ENCODE measurements around the gene DRAXIN. TPM values are rescaled to one million over a fixed set of nuclear protein-coding genes. Genes with fewer than 3 reads are reported as not detected.

Gene DRAXIN
- total and polyA plus RNA-seq, 2 donors (not counting 3 experiments of a cell fraction or from before 2014, with no cell fraction given): 0.44 to 3.2 TPM

GRCh38 chr1:11659748-11660147 lies 31.8 kb upstream of the DRAXIN start:
- DNase-seq (ENCODE audit: low read depth, low spot score): no peak
- Histone ChIP-seq H3K79me2 (ENCODE audit: control insufficient read depth, insufficient read depth, low read length) (no peaks in the 10 kb centered on the region), H3K9me3 (replicated peaks; ENCODE audit: control insufficient read depth, insufficient read depth, low read length) (no peaks in the 10 kb centered on the region), H3K27me3 (ENCODE audit: control insufficient read depth in 2 of 2, insufficient read depth in 2 of 2, low read length in 2 of 2) (no peaks in the 10 kb centered on the region), H3K9me1 (replicated peaks; ENCODE audit: control insufficient read depth, extremely low read depth, insufficient read depth, low read length) (no peaks in the 10 kb centered on the region), H4K20me1 (replicated peaks; ENCODE audit: control insufficient read depth, extremely low read depth, insufficient read depth, low read length) (no peaks in the 10 kb centered on the region), H3K4me1 (ENCODE audit: control insufficient read depth, extremely low read depth, insufficient read depth, low read length) (peaks cover 3% of the 10 kb centered on the region), H3K4me3 (replicated peaks in 1 of 3; ENCODE audit: insufficient read depth in 1 of 3, low read depth in 1 of 3, low read length in 3 of 3) (no peak overlapping the region), H3K36me3 (ENCODE audit: control insufficient read depth in 2 of 2, extremely low read depth in 1 of 2, insufficient read depth in 2 of 2, low read length in 2 of 2) (no peaks in the 10 kb centered on the region), H3K9ac (replicated peaks; ENCODE audit: extremely low read depth, insufficient read depth, low read length) (no peak overlapping the region), H2AFZ (ENCODE audit: low read depth, low read length) (no peak overlapping the region), H3K27ac (ENCODE audit: insufficient read depth, low read depth, low read length) (no peak overlapping the region), H3K4me2 (ENCODE audit: insufficient read depth, low read length) (no peak overlapping the region)
- FAIRE-seq: no peak
- POLR2A ChIA-PET: interaction anchor here (1.3 kb wide), 1 partner anchor 397 kb away, joined by 3 read pairs; the partner anchor contains the start of gene MTOR
- no peak for TF ChIP-seq POLR2A (IDR thresholded peaks at IDR 0.05; ENCODE audit: low read depth, low read length)
- TF ChIP-seq EZH2 (IDR thresholded peaks at IDR 0.05; ENCODE audit: borderline replicate concordance, low read depth, low read length, severe bottlenecking): no peak
- TF ChIP-seq MYC (IDR thresholded peaks at IDR 0.05; ENCODE audit: low read depth, low read length): no peak
- TF ChIP-seq, protein P1, sequence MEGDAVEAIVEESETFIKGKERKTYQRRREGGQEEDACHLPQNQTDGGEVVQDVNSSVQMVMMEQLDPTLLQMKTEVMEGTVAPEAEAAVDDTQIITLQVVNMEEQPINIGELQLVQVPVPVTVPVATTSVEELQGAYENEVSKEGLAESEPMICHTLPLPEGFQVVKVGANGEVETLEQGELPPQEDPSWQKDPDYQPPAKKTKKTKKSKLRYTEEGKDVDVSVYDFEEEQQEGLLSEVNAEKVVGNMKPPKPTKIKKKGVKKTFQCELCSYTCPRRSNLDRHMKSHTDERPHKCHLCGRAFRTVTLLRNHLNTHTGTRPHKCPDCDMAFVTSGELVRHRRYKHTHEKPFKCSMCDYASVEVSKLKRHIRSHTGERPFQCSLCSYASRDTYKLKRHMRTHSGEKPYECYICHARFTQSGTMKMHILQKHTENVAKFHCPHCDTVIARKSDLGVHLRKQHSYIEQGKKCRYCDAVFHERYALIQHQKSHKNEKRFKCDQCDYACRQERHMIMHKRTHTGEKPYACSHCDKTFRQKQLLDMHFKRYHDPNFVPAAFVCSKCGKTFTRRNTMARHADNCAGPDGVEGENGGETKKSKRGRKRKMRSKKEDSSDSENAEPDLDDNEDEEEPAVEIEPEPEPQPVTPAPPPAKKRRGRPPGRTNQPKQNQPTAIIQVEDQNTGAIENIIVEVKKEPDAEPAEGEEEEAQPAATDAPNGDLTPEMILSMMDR (IDR thresholded peaks at IDR 0.05; ENCODE audit: extremely low read depth in 1 of 2, insufficient read depth in 1 of 2, low read depth in 1 of 2, low read length in 2 of 2): no peak
- CTCF ChIA-PET: interaction anchor here (1.4 to 8.9 kb wide), 3 partner anchors 14 to 58 kb away, joined by 5 to 170 read pairs (median 7); no protein-coding TSS in a partner anchor
- dilution Hi-C loops (cut with MboI; ENCODE audit: extremely low pct_ligation_motif_present, low sequenced_read_pairs) (no loop called here), intact Hi-C loops (cut with micrococcal nuclease) (no loop called here)
- BruUV-seq (replicated peaks): no TSS peak

GRCh38 chr1:11661103-11661502 lies 30.4 kb upstream of the DRAXIN start:
- Histone ChIP-seq H3K9me3 (replicated peaks; ENCODE audit: control insufficient read depth, insufficient read depth, low read length) (no peaks in the 10 kb centered on the region), H4K20me1 (replicated peaks; ENCODE audit: control insufficient read depth, extremely low read depth, insufficient read depth, low read length) (no peaks in the 10 kb centered on the region), H3K27me3 (ENCODE audit: control insufficient read depth in 2 of 2, insufficient read depth in 2 of 2, low read length in 2 of 2) (no peaks in the 10 kb centered on the region), H3K27ac (ENCODE audit: insufficient read depth, low read depth, low read length) (no peak overlapping the region), H3K9ac (replicated peaks; ENCODE audit: extremely low read depth, insufficient read depth, low read length) (no peak overlapping the region), H3K36me3 (ENCODE audit: control insufficient read depth in 2 of 2, extremely low read depth in 1 of 2, insufficient read depth in 2 of 2, low read length in 2 of 2) (no peaks in the 10 kb centered on the region), H3K79me2 (ENCODE audit: control insufficient read depth, insufficient read depth, low read length) (no peaks in the 10 kb centered on the region), H3K4me3 (replicated peaks in 1 of 3; ENCODE audit: insufficient read depth in 1 of 3, low read depth in 1 of 3, low read length in 3 of 3) (no peak overlapping the region), H2AFZ (ENCODE audit: low read depth, low read length) (no peak overlapping the region), H3K4me1 (ENCODE audit: control insufficient read depth, extremely low read depth, insufficient read depth, low read length) (no peaks in the 10 kb centered on the region), H3K9me1 (replicated peaks; ENCODE audit: control insufficient read depth, extremely low read depth, insufficient read depth, low read length) (no peaks in the 10 kb centered on the region), H3K4me2 (ENCODE audit: insufficient read depth, low read length) (no peak overlapping the region)
- ChIA-PET CTCF (interaction anchor here (1.7 to 8.9 kb wide), 2 partner anchors 11 to 57 kb away, joined by 8 to 170 read pairs; no protein-coding TSS in a partner anchor), POLR2A (interaction anchor here (1.3 kb wide), 1 partner anchor 399 kb away, joined by 3 read pairs; the partner anchor contains the start of gene MTOR)
- DNase-seq (ENCODE audit: low read depth, low spot score): no peak
- dilution Hi-C loops (cut with MboI; ENCODE audit: extremely low pct_ligation_motif_present, low sequenced_read_pairs): no loop called here
- intact Hi-C loops (cut with micrococcal nuclease): no loop called here
- BruUV-seq (replicated peaks): no TSS peak
- TF ChIP-seq MYC (IDR thresholded peaks at IDR 0.05; ENCODE audit: low read depth, low read length): no peak
- no peak for TF ChIP-seq EZH2 (IDR thresholded peaks at IDR 0.05; ENCODE audit: borderline replicate concordance, low read depth, low read length, severe bottlenecking)
- TF ChIP-seq GATA2 (IDR thresholded peaks at IDR 0.05; ENCODE audit: insufficient read depth, insufficient read length, low read depth, low read length): no peak
- no peak for TF ChIP-seq JUN (IDR thresholded peaks at IDR 0.05; ENCODE audit: borderline replicate concordance, insufficient read depth, insufficient read length, low read depth)
- TF ChIP-seq FOS (IDR thresholded peaks at IDR 0.05; ENCODE audit: borderline replicate concordance, insufficient read depth, low read length): no peak
- TF ChIP-seq, protein P1 (IDR thresholded peaks at IDR 0.05; ENCODE audit: extremely low read depth in 1 of 2, insufficient read depth in 1 of 2, low read depth in 1 of 2, low read length in 2 of 2): no peak
- TF ChIP-seq POLR2A (IDR thresholded peaks at IDR 0.05; ENCODE audit: low read depth, low read length): no peak
- no peak for TF ChIP-seq POLR2AphosphoS5 (IDR thresholded peaks at IDR 0.05; ENCODE audit: insufficient read depth, low read depth, low read length)
- no peak for TF ChIP-seq MAX (IDR thresholded peaks at IDR 0.05; ENCODE audit: insufficient read depth, insufficient read length)
- no peak for FAIRE-seq
